Hematopoietic multipotent progenitor cell treated with erythropoietin and hydrocortisone succinate and interleukin-3 and kit ligand, for 17 days (in vitro differentiated cells): ENCODE measurements around the gene CCND1.
"Not testable (repeated sequence)": the region's sequence is repeated elsewhere in the genome, so short reads cannot be mapped to it uniquely, and the experiment has no call there.

ENCODE experiments used
- DNase-seq: peaks from one replicate; pipeline ENCODE4 v3.0.0-alpha.2; 2015; ENCODE audit warnings: low spot score

The CCND1 gene

DNA sequence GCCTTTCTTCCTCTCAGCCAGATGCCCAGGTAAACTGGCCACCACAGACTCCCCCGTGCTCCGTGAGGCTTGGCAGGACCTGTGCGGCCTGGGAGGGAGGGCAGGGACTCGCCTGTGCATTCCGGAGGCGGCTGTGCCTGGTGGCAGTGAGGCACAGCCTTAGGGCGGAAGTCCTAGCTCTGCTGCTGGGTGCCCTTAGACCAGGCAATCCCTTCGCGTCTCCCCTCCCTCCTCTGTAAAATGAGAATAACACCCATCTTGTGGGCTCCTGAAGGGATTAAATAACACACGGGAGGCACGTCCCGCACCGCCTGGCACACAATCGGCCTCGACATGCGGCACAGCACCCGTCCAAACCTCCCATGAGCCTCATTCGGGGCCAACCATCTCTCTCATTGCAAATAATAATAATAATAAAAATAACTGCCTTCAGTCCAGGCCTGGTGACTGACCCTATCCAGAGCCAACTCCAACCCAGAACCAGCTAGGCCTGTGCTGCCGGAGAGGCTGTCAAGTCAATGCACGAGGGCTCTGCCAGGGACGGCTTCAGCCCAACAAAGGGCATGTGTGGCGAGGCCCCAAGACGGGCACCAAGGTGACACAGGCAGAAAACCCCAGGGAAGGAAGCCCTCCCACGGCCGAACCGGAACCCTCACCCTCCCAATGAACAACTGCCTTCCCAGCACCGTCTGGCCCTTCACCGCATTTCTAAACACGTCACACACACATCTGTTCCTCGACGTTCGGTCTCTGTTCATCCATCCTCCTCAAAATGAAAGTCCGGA lies 26.0 kb downstream of the CCND1 start:
- no peak for DNase-seq

DNA sequence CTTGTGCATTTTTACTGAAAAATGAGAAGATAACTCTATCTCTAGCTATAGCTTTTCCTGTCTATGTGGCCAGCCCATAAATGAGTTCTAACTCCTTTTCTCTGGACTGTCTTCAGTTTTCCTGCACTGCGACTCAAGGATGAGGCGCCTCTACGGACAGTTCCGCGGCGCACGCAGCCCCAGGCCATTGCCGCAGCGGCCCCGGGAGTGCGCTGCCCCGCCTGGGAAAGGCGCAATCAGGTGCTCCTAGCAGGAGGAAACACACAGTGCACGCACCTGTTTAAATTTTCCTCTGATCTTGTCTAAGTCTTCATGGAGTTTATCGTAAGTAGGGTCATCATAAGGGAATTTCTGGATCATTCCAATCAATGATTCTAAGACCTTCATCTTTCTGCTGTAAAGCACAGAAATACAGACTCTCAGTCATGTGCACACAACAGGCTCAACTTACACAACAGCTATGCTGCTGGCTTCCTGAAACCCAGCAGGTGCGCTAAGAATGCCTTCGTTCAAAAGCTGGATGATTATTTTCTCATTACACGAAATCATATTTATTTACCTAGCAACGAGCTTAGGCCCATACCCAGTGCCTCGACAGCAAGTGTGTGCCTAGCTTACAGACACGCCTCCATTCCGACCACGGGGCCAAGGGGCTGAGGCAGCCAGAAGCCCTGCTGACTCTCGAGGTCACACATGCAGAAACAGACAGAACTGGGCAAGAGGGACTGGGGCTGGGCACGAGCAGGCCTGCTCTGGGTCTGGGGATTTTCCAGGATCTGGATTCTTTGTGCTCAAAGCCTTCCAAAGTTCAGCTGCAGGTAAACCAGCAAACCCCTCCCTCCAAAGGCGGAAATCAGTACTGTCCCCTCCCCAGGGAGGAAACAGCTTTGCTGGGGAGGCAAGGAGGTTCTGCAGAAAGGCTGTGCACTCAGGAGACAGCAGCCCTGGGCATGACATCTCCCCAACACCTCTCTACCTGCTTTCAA lies 27.0 kb downstream of the CCND1 start:
- no peak for DNase-seq

DNA sequence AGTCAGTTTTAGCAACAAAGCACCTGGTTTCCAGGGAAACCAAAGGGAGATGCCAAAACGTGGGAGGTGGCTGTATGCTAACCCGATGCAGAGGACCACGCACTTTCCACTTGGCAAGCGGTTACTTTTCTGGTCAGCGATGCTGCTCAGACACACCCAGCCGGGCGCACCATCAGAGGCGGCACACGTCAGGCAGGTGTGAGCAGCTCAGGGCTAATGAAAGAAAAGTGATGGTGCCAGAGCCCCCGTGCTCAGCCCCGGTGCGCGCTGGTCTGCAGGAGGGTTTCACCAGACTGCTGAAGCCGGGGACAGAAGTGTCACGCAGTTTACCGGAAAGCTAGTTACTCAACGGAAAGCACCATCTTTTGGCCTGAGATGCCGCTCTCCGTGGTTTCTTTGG lies 28.5 kb downstream of the CCND1 start:
- DNase-seq: no peak

DNA sequence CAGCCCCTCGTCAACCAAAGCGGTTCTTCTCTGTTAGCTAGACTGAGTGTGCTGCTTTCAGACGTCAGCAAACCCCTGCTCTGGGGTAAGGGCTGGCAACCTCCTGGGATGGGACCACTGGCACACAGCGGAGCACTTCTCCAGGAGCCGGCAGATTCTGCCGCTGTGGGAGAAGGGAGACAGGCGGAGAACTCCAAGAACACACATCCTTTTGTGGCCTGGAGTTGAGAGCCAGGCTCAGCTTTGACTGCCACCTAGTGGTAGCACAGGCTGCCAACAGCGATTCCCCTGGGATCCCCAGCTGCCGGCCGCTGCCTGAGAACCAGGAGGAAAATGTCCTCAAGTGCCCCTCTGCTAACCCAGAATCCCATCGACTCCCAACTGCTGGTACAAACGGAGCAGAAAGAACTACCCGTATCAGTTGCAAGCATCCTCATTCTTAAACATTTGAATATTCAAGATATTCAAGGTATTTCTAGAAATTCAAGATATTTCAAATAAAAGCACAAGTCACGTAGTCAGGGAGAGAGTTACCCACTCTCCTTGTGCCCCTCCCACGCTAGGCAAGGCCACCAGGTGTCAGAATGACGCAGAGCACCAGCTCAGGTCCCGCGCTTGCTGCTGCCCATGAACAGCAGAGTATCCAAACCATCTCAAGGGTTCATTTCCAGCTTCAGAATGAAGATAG lies 29.3 kb downstream of the CCND1 start:
- peak; percentile 68 for DNase-seq

DNA sequence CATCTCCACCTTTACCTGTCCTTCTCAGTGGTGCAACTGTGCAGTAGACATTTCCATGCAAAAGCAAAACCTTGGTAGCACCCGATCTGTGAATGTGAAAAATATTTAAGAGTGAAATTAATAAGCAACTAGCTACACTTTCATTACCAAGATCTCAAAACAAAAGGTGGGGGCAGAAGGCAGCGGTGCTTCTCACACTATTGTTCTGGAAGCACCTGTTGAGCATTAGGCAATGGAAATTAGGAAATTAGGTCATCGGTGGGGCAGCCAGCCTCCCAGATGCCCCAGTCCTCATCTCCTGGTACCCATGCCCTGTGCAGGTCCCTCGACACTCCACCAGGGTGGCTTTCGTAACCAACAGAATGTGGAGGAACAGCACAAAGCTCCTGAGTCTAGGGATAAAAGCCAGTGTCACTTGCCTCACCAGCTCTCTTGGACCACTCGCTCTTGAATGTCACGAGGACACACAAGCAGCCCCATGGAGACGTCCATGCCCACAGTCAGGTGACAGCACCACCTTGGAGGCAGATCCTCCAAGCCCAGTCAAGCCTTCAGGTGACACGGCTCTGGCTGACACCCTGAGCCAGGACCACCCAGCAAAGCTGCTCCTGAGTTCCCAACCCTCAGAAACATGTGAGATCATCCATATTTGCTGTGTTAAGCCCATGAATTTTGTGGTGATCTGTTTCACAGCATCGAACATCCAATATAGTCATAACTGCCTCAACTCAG lies 30.9 kb downstream of the CCND1 start:
- no peak for DNase-seq

DNA sequence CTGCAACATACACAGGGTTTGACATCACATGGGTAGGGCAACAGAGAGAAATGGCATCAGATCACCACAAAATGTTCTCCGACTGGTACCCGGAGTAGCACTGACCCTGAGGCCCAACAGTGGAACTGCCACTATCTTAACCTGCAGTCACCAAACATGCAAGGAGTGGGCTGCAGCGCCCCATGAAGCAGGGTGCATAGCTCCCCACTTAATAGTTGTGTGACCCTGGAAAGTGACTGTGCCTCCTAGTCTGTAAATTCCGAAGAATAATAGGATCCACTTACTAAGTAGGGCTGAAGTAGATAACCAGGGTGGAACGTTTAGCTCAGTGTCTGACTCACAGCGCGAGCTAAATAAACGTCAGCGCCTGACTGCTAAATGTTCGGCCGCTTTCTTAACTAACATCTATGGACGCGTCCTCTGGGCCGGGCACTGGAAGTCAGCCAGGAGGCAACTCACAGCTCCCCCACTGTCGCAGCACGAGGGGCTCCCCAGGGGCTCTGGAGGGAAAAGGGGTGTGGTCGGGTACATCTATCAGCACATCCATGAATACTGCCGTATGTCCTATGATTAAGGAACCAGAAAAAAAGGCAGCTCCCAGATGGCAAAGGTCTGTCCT lies 33.4 kb downstream of the CCND1 start:
- DNase-seq: peak; percentile 76

DNA sequence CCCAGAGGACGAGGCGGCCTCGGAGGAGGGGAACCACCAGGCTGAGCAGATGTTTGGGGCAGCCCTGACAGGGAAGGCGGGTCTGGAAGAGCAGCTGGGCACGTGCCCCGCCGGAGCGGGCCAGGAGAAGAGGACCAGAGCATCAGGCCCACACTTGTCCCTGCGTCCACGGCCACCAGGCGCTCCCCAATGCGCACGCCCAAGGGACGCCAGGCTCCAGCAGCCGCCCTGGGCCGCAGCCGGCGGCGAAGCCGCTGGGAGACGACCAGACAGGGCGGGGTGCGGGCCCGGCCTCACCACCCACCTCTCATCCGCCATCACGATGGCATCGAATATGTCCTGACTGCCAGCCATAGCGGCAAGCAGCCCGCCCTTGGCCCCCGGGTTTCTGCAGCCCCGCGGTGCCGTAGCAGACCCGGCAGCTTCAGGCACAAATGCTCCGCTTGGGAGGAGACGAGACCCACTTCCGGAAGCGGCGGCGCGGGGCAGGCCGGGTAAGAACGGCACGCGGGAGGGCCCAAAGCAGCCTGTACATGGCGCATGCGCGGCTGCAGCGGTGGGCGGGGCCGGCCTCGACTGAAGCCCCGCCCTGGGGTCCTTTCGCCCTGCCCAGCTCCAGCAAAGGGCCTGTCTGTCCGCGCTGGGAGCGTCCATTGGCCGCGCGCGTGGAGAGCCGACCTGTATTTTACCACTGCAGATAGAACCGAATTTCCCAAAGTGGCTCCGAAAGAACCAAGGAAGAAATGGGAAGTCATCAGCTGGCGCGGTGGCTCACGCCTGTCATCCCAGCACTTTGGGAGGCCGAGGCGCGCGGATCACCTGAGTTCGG lies 34.1 kb downstream of the CCND1 start, which contains the start of gene LTO1:
Gene LTO1, minus strand, starts transcription at position 468 of the 829 bp plus-strand sequence. Its CDS starts 114 bp downstream, at position 354.
- peak; percentile 94 for DNase-seq

DNA sequence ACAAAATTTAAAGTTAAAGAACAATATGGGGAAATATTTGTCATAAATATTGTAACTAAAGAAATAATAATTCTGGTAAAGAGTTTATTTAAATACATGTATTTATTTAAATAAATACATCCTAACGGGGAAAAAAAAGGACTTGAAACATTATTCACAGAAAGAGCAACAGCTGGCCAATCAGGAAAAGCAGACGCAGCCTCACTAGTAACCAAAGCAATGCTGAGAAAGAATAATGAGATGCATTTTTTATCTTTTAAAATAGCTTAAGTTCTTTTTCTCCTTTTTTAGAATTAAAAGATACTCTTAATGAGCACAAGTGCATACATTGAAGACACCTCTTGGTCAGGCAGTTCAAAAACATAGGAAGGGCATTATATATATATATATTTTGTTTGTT lies 36.8 kb downstream of the CCND1 start:
- no peak for DNase-seq

DNA sequence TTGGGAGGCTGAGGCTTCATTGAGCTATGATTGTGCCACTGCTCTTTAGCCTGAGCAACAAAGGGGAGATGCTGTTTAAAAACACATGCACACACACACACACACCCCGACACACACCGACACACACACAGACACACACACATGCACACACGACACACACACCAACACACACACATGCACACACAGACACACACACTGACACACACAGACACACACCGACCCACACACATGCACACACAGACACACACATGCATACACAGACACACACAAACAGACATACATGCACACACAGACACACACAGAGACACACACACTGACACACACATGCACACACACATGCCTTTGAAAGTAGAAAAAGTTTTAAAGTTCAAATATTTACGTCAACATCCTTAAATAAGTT lies 39.7 kb downstream of the CCND1 start:
- no peak for DNase-seq

DNA sequence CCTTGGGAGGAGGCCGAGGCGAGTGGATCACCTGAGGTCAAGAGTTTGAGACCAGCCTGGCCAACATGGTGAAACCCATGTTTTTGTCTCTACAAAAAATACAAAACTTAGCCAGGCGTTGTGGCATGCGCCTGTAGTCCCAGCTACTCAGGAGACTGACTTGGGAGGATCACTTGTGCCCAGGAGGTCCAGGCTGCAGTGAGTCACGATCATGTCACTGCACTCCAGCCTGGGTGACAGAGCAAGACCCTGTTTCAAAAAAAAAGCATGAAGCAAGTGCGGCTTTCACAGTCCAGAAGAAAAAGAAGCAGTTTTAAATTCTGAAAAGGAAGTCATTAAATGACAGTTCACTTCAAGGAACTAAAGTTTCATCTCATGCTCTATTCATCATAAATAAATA lies 41.3 kb downstream of the CCND1 start:
- DNase-seq: no peak

DNA sequence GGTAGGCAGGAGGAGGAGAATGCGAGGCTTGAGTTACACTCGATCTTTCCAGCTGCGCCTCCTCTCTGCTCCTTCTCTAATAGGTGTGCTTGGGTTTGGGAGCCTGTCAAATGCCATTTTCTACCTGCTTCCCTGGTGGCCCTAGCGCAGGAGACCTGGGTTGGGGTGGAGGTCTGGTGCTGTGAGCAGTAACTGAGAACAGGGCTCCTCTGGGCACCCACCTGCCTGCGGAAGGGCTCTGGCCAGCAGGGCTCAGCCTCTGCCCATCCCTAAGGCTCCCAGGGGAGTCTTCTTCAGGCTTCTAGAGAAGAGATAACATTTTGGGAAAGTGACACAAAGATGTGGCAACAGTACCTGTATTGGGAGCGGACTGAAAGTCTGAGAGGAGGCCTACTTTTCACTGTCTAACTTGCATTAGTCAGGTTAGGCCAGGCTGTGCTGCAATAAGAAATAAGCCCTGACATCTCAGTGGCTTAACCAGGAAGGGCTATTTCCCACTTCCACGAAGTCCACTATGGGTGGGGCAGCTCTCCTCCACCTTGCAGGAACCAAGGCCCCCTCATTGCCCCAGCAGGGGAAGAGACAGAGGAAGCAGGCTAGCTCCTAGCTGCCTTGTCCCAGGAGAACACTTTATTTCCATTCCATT lies 41.8 kb downstream of the CCND1 start:
- no peak for DNase-seq

DNA sequence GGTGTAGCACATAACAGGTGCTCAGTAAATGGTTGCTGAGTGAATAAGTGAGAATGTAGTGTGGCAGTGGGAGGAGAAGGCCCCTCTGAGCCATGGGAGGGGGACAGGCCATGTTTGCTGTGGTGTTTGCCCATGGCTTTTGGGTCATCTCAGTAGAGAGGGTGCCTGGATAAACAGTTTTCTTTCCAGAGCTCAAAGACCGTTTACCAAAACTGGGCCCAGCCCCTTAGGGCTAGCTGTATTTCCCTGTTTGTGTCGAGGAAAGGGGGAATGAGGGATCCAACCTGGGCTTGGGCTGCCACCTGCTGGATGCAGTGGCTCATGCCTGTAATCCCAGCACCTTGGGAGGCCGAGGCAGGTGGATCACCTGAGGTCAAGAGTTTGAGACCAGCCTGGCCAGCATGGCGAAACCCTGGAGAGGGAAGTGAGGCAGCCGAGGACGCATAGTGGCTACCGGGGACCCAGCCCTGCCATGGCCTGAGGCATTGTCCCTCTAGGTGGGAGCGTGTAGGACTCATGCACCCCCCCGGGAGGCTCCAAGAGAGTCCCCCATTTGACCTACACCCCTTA lies 42.9 kb downstream of the CCND1 start:
- DNase-seq: no peak

DNA sequence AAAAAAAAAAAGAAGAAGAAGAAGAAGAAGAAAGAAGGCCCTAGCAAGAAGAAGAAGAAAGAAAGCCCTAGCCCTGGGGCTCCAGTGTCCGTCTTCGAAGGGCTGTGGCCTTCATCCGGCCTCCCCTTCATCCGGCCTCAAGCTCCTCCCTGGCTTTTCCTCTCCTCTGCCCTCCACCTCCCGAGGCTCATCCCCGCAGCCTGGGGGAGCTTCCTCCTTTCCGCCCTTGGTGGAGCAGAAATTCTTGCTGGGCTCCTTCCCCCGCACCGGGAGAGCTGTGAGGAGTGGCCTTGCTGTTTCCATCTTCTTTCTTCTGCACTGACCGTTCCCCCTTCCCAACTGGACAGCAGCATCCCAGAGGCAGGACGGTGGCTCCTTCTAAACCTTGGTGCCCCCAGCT lies 43.7 kb downstream of the CCND1 start:
- no peak for DNase-seq

DNA sequence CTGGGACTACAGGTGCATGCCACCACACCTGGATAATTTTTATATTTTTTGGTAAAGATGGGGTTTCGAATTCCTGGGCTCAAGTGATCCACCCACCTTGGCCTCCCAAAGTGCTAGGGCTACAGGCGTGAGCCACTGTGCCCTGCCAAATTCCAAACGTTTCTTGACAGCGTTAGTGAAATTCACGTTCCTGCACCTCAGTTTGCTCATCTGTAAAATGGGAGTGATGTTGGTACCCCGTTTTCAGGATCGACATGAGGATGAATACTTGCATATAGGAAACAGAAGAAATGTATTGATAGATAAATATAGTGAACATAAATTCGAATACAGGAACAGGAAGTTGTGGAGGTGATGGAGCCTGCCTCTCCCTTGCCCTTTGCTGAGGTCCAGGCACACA lies 44.4 kb downstream of the CCND1 start:
- DNase-seq: no peak

DNA sequence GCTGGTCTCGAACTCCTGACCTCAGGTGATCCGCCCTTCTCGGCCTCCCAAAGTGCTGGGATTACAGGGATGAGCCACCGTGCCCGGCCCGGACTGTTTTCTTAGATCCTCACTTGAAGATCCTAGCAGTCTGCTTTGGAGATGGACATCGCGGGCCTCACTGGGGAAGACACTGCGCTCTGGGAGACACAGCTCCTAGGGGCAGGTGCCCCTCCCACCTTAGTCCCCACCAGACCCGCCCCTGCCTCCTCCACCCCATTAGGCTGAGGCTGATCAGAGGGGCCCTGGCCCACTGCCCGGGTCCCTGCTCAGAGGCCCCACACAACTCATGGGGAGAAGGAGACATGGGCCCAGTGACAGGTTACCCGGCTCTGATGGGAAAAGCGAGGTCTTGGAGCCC lies 45.5 kb downstream of the CCND1 start:
- no peak for DNase-seq

DNA sequence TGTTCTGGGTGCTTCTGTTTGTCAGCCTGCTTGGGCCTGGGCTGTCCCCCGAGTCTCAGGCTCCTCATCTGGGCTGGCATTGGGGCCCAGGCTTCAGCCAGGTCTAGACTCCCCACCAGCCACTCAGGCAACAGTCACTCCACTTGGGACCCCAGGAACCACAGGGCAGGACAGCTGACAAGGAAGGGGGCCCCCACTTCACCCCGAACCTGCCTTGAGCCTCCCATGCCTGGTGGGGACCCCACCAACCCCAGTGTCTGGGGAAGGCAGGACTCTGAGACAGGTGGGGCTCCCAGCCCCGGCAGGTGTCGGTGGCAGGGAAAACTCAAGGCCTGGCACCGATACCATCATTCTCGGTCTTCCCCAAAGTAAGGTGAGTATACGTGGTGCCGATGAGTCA lies 45.9 kb downstream of the CCND1 start:
- no peak for DNase-seq

DNA sequence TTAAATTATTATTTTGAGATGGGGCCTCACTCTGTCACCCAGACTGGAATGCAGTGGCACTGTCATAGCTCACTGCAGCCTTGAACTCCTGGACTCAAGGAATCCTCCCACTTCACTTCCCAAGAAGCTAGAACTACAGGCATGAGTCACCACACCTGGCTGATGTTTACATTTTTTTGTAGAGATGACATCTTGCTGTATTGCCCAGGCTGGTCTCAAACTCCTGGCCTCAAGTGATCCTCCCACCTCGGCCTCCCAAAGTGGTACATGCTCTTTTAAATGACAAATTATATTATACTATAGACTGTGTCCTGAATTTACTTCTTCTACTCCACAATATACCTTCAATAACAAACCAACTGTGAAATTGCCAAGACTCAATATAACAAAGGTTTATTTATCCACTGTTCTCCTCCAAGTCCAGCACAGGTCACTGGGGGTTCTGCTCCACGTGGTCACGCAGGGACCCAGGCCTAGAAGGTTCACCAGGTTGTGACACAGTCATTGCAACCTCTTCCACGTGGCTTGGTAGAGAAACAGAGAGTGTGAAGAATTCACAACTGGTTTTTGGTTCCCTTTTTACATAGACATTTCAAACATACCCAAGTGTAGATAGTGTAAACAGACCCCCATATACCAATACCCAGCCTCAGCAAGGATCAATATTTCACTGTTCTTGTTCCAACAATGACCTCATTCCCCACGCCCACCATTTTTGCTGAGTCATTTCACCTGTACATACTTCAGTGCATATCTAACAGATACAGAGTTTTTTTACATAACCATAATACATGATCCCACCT lies 47.2 kb downstream of the CCND1 start:
- not testable (repeated sequence) for DNase-seq

DNA sequence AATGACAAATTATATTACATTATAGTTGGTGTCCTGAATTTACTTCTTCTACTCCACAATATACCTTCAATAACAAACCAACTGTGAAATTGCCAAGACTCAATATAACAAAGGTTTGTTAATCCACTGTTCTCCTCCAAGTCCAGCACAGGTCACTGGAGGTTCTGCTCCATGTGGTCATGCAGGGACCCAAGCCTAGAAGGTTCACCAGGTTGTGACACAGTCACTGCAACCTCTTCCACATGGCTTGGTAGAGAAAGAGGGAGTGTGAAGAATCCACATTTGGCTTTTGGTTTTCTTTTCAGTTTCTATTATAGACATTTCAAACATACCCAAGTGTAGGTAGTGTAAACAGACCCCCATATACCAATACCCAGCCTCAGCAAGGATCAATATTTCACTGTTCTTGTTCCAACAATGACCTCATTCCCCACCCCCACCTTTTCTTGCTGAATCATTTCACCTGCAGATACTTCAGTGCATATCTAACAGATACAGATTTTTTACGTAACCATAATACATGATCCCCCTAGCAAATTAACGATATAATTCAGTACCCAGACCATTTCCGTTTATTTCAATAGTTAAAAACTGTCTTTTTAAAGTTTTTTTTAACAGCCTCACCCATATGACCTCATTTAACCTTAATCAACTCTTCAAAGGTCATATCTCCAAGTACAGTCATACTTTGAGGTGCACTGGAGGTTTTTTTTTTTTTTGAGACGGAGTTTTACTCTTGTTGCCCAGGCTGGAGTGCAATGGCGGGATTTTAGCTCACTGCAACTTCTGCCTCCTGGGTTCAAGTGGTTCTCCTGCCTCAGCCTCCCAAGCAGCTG lies 48.7 kb downstream of the CCND1 start:
- DNase-seq: no peak
